OCI-LY1 (cell line): ENCODE data around the gene ASTN1.

Source experiments
- EZH2 ChIP-seq: fragments of 200-600 bp; sonication (generic), shearing (Covaris generic); IDR thresholded peaks from 2 replicates; pipeline ENCODE4 v1.8.0; 2017; ENCODE audit warnings: borderline replicate concordance, mixed run types, mild to moderate bottlenecking, antibody characterized with exemption, low read length, moderate library complexity, mixed read lengths
- TF ChIP-seq, protein P1 (sequence below): fragments of 200-600 bp; sonication (generic), shearing (Covaris generic); IDR thresholded peaks from 2 replicates; pipeline ENCODE4 v1.5.1; 2017; ENCODE audit warnings: mild to moderate bottlenecking, antibody characterized with exemption, low read length, moderate library complexity, mixed read lengths

DNA sequence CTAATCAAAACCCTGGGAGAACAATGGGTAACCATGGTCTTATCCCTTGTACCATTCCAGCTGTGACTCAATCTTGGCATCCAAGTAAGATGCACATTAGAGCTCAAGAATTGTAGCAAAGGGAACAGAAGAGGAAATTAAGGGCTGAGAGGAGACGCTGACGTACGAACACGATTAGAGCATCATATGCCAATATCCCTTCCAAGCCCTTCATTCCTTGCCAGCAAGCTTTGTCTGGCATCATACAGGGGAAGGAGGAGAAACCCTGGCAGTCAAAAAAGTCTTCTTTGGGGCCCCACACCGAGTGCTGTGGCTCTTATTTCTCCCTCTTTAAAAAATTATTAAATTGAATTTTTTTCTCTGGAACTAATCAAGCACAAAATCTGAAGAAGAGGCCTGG, 120.9 kb downstream of the ASTN1 start:
- TF ChIP-seq, protein P1, sequence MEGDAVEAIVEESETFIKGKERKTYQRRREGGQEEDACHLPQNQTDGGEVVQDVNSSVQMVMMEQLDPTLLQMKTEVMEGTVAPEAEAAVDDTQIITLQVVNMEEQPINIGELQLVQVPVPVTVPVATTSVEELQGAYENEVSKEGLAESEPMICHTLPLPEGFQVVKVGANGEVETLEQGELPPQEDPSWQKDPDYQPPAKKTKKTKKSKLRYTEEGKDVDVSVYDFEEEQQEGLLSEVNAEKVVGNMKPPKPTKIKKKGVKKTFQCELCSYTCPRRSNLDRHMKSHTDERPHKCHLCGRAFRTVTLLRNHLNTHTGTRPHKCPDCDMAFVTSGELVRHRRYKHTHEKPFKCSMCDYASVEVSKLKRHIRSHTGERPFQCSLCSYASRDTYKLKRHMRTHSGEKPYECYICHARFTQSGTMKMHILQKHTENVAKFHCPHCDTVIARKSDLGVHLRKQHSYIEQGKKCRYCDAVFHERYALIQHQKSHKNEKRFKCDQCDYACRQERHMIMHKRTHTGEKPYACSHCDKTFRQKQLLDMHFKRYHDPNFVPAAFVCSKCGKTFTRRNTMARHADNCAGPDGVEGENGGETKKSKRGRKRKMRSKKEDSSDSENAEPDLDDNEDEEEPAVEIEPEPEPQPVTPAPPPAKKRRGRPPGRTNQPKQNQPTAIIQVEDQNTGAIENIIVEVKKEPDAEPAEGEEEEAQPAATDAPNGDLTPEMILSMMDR = no peak
- TF ChIP-seq EZH2 = no peak
